Globus pallidus (tissue), 1 donor: Measurements from ENCODE around the gene PEG3.
A peak's percentile ranks its signal among the peaks of the same experiment; 100 is the strongest.

Experiments
- DNase-seq: peaks from one replicate; pipeline ENCODE4 v3.0.0-alpha.2; 2015; ENCODE audit warnings: low spot score

Gene PEG3

GRCh38 chr19:56838909-56839651 lies 1.4 kb downstream of the PEG3 start:
- DNase-seq = peak; percentile 99

GRCh38 chr19:56838024-56838908 lies 2.3 kb downstream of the PEG3 start:
- DNase-seq = peak; percentile 88

- DNase-seq = peak; percentile 90
Measured at GRCh38 chr19:56837492-56838023, 3.0 kb downstream of the PEG3 start.

- no peak for DNase-seq
Measured at GRCh38 chr19:56837004-56837403, 3.5 kb downstream of the PEG3 start.

GRCh38 chr19:56836059-56836458 lies 4.5 kb downstream of the PEG3 start:
- no peak for DNase-seq

GRCh38 chr19:56835401-56835800 lies 5.1 kb downstream of the PEG3 start:
- DNase-seq = no peak

- DNase-seq = no peak
Measured at GRCh38 chr19:56834564-56835375, 5.8 kb downstream of the PEG3 start.

- no peak for DNase-seq
Measured at GRCh38 chr19:56832352-56832928, 8.1 kb downstream of the PEG3 start.

GRCh38 chr19:56831255-56831654 lies 9.3 kb downstream of the PEG3 start:
- no peak for DNase-seq

GRCh38 chr19:56829596-56829995 lies 10.9 kb downstream of the PEG3 start:
- no peak for DNase-seq

- DNase-seq = no peak
Measured at GRCh38 chr19:56827708-56828107, 12.8 kb downstream of the PEG3 start.

GRCh38 chr19:56823956-56824355 lies 16.6 kb downstream of the PEG3 start:
- no peak for DNase-seq

GRCh38 chr19:56823417-56823816 lies 17.1 kb downstream of the PEG3 start:
- no peak for DNase-seq

- DNase-seq = no peak
Measured at GRCh38 chr19:56822755-56823154, 17.8 kb downstream of the PEG3 start.

GRCh38 chr19:56821675-56822074 lies 18.9 kb downstream of the PEG3 start:
- DNase-seq = no peak

- DNase-seq = no peak
Measured at GRCh38 chr19:56821209-56821608, 19.3 kb downstream of the PEG3 start.

GRCh38 chr19:56819166-56819565 lies 21.4 kb downstream of the PEG3 start:
- DNase-seq = no peak

- DNase-seq = no peak
Measured at GRCh38 chr19:56814656-56815055, 25.9 kb downstream of the PEG3 start.

- DNase-seq = no peak
Measured at GRCh38 chr19:56813531-56813930, 27.0 kb downstream of the PEG3 start.

- DNase-seq = no peak
Measured at GRCh38 chr19:56811480-56811879, 29.0 kb downstream of the PEG3 start.

GRCh38 chr19:56810260-56810659 lies 30.3 kb downstream of the PEG3 start:
- no peak for DNase-seq
